GM19351 (cell line): ENCODE data around the gene MYO1E.
"Not testable (repeated sequence)": the region's sequence is repeated elsewhere in the genome, so short reads cannot be mapped to it uniquely, and the experiment has no call there.

Experiments used
- ATAC-seq: cut with Tn5 transposase; IDR thresholded peaks from one replicate; pipeline ENCODE4 v1.9.1; 2021; ENCODE audit warnings: mild to moderate bottlenecking, moderate library complexity; ENCODE audit not compliant: unreplicated experiment

The MYO1E gene

GRCh38 chr15:59388670-59389069 is 16.0 kb upstream of the MYO1E start:
- no peak for ATAC-seq

- ATAC-seq, result not testable (repeated sequence)
These were observed 14.7 kb upstream of the MYO1E start for GRCh38 chr15:59387196-59387878.

DNA sequence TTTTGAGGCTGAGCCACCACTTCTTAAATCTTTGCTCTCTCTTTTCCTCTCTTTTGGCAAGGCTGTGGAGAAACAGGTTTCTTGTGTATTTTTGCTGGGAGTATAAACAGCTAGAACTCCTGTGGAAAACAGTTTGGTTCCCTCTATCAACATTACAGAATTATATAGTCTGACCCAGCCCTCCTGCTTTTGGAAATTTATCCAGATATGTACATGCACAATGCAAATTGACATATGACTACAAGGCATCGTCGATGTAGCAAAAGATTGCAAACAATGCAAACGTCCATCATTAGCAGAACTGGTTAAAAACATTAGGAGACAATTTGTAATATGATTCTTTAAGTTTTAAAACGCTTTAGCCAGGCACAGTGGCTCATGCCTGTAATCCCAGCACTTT is 12.5 kb upstream of the MYO1E start:
- no peak for ATAC-seq

DNA sequence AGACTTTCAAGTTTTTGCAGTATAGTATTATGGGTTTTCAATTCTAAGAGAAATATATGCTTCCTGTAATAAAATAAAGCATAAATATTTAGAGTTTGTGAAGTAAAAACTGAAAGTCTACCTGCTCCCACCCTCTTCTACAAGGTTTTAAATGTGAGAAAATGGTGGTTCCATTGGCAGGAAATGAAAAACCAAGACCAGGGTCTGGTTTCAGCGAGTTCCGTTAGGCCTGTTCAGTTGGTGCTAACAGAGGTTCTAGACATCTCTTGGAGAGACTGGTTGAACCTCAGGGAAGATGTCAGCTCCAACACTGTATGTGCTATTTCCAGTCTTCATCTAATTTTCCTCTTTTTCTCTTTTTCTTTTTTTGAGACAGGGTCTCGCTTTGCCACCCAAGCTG is 11.8 kb upstream of the MYO1E start:
- ATAC-seq, result no peak

GRCh38 chr15:59380902-59381610 is 8.4 kb upstream of the MYO1E start:
- no peak for ATAC-seq

GRCh38 chr15:59379531-59379930 is 6.9 kb upstream of the MYO1E start:
- no peak for ATAC-seq

DNA sequence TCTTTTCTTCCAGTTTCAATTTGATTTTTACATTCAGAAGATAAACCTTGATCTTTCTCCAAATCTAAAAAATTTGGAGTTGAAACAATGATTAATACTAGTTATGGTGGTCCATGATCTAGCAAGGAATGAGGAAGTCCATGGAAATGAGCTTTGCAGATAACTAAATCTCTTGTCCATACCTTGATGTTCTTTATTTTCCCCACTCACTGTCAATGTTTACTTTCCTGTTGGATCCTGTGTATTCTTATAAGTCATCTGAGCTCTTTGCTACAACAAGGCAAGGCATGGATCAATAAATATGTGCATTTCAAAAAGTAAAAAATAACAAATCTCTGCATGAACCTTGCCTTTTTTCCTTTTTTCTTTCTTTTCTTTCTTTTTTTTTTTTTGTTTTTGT is 6.2 kb upstream of the MYO1E start:
- no peak for ATAC-seq

- no peak for ATAC-seq
These were observed 5.3 kb upstream of the MYO1E start for GRCh38 chr15:59377924-59378323.

- no peak for ATAC-seq
These were observed 4.1 kb upstream of the MYO1E start for GRCh38 chr15:59376733-59377132.

- no peak for ATAC-seq
These were observed 544 bp upstream of the MYO1E start for GRCh38 chr15:59373215-59373614.

GRCh38 chr15:59371458-59372351 is 966 bp downstream of the MYO1E start:
- peak; percentile 25 for ATAC-seq

DNA sequence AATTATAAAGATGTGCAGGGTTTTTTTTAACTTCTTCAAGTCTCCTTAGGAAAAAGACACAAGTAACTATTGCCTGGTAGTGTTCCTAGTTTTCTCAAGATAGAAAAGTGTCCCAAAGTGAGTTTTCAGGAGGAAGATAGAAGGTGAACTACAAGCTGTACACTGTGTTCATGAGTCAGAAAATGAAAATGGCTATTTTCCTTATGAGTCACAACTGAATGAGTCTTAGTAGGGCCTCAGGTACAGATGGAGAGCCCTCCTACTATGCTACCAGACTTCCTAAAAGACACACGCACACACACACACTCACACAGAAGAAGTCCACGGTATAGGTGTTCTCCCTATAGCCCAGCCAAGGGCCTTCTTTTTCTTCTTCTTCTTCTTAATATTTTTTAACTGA is 3.1 kb downstream of the MYO1E start:
- ATAC-seq, result no peak

DNA sequence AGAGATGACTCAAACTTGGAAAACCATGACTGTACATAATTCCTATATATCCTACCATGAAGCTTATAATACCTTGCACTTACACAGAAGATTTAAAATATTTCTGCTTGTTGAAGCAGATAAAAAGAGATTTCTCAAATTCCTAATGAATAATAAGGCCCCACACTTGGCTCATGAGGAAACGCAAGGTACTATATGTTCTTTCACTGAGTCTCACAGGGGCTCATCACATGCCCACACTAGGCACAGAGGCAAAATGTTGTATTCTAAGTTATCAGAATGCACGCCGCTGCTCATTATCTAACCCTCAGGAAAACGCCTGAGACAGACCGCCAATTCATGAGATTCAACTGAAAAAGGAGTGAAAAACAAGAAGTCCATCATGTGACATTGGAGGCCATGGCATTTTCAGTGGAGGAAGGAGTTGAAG is 5.6 kb downstream of the MYO1E start:
- ATAC-seq, result no peak

DNA sequence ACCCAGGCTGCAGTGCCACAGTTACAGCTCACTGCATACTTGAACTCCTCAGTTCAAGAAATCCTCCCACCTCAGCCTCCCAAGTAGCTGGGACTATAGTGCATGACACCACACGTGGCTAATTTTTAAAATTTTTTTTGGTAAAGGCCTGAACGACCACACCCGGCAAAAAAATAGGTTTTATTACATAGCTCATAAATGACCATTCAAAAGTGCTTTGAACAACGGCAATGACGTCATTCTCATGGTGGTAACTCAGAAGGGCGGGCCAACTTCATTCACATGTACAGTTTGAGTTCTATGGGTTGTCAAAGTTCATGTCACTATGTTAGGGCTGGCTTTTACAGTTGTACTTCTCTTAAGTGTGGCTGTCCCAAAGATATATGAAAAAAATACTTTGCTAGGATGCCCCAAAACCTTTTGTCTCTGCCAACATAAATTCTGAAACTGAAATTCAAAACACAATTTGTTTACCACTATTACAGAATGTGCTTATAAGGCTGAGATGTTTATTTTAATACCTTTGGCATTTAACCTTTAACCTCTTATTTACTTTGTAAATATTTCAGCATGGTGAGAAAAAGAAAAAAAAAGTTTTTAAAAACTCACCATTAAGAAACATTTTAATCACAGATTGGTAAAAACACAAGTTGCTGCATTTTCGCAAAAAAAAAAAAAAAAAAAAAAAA is 6.2 kb downstream of the MYO1E start:
- ATAC-seq, result no peak

- ATAC-seq, result no peak
These were observed 8.4 kb downstream of the MYO1E start for GRCh38 chr15:59364248-59364647.

GRCh38 chr15:59362331-59362730 is 10.3 kb downstream of the MYO1E start:
- ATAC-seq, result no peak

GRCh38 chr15:59360896-59361295 is 11.8 kb downstream of the MYO1E start:
- ATAC-seq, result no peak

GRCh38 chr15:59360305-59360704 is 12.4 kb downstream of the MYO1E start:
- no peak for ATAC-seq

DNA sequence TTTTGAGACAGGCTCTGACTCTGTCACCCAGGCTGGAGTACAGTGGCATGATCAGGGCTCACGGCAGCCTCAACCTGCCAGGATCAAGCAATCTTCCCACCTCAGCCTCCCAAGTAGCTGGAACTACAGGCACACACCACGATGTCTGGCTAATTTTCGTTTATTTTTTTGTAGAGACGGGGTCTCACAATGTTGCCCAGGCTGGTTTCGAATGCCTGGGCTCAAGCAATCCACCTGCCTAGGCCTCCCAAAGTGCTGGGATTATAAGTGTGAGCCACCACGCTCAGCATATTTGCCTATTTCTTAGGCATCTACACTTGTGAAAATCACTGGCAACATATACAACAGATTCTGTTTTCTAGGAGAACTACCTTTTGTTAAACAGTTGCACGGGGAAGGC is 16.9 kb downstream of the MYO1E start:
- no peak for ATAC-seq

- no peak for ATAC-seq
These were observed 18.1 kb downstream of the MYO1E start for GRCh38 chr15:59354417-59355031.

DNA sequence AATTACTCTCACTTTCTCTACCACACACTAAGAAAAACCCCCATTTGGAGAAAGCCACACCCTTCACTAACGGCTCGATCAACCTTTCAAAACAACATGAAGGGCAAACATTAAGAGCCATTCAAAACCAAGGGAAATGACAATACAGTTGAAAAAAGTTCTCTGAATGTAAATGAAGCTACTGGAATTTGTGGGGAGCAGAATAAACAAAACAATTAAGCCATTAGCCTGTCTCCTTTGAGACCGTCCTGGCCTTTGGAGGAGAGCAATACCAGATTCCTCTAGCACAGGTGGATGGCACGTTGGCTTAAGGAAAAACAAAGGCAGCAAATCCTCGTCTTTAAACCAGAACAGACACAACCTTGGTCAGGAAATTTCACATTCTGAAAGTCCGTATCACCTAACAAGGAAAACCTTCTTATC is 18.7 kb downstream of the MYO1E start:
- no peak for ATAC-seq
